D721Med (cell line): ENCODE results near the gene SVBP.

Experiments
- DNase-seq: peaks from one replicate; pipeline ENCODE4 v3.0.0; 2011; ENCODE audit warnings: low spot score; ENCODE audit not compliant: insufficient read length
- FAIRE-seq: peaks from 2 replicates; lab custom pipeline; 2011; peaks lifted over from hg19 to GRCh38; lab: Jason Lieb, UNC
- CTCF ChIP-seq: IDR thresholded peaks from 2 replicates; pipeline ENCODE4 v1.5.1; 2012; ENCODE audit warnings: mild to moderate bottlenecking, control low read depth; ENCODE audit not compliant: insufficient read depth; ENCODE audit errors: missing control alignments

Gene SVBP

DNA sequence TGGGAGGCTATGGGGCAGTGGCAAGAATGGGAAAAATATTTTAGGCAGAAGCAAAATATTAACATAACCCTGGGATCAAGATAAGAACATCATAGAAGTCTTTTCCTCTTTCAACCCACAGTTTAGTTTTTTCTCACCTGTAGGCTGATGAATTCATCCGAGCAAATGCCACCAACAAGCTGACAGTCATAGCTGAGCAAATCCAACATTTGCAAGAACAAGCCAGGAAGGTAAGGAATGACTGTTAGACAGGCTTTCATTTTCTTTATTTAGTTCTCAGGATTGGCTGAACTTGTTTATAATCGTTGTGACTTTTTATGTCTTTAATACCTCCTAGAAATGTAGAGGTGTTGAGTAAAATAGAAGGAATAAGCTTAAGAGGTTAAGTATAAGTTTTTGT, 43.8 kb downstream of the SVBP start:
- DNase-seq (no peak), FAIRE-seq (no peak)
- TF ChIP-seq CTCF: no peak

DNA sequence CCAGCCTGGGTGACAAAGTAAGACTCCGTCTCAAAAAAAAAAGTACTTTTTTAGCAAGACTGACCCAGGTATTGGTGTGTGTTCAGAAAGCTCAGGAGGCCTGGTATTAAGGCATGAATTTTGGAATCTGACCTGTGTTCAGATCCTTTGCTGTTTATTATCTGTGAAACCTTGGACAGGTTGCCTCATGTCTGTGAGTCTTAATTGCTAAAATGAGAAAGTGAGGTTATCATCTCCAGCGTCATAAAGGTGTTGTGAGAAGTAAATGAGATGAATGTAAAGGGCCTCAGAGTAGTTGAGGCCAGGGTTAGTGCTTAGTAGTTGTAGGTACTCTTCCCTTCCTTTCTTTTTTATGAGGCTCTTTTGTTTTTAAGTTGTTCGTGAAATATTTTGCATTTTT, 47.4 kb downstream of the SVBP start:
- no peak for FAIRE-seq
- no peak for TF ChIP-seq CTCF
- no peak for DNase-seq

DNA sequence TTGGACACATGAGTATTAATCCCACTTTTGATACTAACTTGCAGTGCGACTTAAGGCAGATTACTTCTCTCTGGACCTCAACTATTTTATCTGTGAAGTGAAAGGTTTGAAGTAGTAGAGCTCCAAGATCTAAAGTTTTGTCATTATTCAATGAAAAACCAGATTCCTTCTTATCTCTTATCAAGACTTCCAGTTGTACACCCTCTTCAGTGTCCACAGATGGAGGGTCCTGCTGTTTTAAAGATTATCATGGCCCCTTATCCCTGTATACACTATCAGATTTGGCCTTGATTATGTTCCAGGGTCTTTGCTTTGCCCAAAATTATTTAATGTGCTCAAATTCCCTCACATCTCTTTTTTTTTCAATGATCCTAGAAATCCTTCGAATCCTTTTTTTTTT, 49.0 kb downstream of the SVBP start:
- TF ChIP-seq CTCF: no peak
- FAIRE-seq (no peak), DNase-seq (no peak)

DNA sequence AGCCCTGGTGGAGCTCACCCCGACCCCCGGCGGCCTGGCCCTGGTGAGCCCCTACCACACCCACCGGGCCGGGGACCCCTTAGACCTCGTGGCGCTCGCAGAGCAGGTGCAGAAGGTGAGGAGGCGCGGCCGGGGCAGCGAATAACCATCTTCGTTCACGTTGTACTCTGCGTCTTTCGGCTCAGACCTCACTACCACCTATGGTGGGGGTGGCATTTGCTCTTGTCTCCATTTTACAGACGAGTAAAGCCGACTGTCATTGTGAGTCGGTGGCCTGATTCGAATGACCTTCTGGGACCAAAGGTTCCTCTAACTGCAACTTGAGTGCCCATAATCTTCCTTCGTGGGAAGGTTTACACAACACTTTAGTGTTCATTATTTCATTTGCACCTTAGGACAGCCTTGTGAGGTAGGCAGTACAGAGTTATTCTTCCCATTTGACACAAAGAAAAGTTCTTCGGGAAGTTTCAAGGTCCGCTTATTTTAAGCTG, 49.6 kb downstream of the SVBP start:
- no peak for TF ChIP-seq CTCF
- DNase-seq: no peak
- no peak for FAIRE-seq

DNA sequence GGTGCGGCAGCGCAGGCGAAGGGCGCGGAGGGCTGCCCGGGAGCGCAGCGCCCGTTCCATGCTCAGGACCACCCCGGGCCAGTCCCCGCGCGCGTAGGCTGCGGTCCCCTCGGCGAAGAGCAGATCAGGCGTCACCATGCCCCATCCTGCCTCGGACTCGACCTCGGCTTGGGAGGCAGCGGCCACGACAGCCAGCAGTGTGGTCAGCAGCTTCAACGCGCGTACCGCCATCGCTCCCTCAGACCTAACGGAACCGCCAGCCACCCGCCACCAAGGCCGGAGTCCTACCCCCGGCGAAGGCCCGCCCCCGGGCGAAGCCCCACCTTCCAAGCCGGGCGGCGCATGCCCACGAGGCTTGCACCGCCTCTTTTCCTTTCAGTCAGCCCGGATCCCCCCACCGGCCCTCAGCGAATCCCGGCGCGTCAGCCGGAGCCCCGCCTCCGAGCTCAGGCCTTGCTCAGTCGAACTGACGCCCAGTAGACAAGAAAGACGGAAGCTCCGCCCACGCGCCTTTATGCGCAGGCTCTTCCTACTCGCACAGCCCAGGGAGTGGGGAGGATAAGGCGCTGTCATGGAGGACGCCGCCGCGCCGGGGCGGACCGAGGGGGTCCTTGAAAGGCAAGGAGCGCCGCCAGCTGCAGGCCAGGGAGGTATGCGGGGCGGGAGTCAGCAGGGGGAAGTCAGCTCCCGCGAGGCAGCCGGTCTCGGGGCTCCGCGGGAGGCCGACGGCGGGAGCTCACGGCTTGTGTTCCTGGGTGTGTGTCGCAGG, 50.3 kb downstream of the SVBP start, which contains the start of the genes C1orf50 and P3H1:
Gene C1orf50, plus strand, starts transcription at position 509 of the 769 bp plus-strand sequence. Its CDS starts 63 bp downstream, at position 572.
Gene P3H1, minus strand, starts transcription at position 288 of the 769 bp plus-strand sequence. Its CDS starts 57 bp downstream, at position 231.
- TF ChIP-seq CTCF: no peak
- DNase-seq (peak; percentile 68), FAIRE-seq (no peak)

DNA sequence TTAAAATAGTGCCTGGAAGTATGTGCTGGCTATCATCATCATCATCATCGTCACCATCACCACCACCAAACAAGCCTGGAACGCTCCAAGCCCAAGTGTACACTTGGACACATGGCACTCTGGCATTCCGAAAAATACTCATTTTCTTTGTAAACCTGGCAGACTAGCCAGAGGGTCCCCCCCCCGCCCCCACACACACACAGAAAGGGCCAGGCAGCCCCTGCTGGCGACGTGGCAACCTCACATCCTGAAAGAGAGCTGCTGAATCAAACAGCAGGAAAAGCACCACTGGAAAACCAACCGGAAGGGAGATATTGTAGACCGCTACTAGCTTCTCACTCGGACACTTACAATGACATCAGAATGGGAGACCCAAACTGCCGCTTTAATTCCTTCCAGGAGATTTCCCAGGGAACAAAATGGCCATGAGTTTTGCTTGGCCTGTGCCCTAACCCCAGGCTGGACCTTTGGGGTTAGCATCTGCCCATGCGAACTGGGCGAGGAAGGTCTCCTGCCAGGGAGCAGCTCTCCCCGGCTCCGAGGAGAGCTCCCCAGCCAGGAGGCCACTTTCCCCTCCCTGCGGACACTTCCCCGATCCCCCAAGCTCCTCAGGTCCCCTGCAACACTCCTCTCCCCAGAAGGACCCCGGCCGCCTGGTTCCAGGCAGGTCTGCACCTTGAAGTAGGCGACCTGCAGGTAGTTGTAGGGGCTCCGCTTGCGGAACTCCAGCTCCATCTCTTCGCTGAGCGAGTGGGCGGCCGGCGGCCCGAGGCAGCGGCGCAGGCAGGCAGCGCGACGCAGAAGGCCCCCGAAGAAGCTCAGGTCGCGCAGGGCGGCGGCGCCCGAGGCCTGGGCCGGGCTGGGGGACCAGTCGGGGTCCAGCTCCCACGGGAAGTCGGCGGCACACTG, 51.1 kb downstream of the SVBP start:
- TF ChIP-seq CTCF: peak; percentile 45
- no peak for DNase-seq
- no peak for FAIRE-seq

DNA sequence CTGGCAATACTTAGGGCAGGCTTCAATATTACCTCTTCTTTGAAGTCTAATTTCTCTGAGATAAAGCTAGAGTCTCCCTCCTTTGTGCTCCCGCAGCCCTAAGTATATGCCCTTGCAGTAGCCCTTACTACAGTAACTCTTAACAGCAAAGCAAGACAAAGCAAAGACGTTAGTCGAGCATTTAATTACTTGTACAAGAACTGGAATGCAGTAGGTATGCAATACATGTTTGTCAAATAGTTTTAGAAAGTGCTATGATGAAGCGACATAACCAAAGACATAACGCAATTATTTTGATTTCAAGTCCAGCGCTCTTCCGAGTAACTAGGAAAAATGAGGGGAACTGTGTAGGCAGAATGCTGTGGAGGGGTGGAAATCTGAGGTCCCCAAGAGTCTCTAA, 51.9 kb downstream of the SVBP start:
- DNase-seq (no peak), FAIRE-seq (no peak)
- no peak for TF ChIP-seq CTCF
